Activated CD8-positive, alpha-beta memory T cell treated with anti-CD3 and anti-CD28 coated beads, Interleukin-2, amount 50 U/mL, for 4 hours (primary cell): Measurements from ENCODE around the gene SNAPC1.
"Not testable (repeated sequence)": the region's sequence is repeated elsewhere in the genome, so short reads cannot be mapped to it uniquely, and the experiment has no call there.

Experiments
- DNase-seq: peaks from one replicate; pipeline ENCODE4 v3.0.0-alpha.2; 2020

Gene SNAPC1, protein sequence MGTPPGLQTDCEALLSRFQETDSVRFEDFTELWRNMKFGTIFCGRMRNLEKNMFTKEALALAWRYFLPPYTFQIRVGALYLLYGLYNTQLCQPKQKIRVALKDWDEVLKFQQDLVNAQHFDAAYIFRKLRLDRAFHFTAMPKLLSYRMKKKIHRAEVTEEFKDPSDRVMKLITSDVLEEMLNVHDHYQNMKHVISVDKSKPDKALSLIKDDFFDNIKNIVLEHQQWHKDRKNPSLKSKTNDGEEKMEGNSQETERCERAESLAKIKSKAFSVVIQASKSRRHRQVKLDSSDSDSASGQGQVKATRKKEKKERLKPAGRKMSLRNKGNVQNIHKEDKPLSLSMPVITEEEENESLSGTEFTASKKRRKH

DNA sequence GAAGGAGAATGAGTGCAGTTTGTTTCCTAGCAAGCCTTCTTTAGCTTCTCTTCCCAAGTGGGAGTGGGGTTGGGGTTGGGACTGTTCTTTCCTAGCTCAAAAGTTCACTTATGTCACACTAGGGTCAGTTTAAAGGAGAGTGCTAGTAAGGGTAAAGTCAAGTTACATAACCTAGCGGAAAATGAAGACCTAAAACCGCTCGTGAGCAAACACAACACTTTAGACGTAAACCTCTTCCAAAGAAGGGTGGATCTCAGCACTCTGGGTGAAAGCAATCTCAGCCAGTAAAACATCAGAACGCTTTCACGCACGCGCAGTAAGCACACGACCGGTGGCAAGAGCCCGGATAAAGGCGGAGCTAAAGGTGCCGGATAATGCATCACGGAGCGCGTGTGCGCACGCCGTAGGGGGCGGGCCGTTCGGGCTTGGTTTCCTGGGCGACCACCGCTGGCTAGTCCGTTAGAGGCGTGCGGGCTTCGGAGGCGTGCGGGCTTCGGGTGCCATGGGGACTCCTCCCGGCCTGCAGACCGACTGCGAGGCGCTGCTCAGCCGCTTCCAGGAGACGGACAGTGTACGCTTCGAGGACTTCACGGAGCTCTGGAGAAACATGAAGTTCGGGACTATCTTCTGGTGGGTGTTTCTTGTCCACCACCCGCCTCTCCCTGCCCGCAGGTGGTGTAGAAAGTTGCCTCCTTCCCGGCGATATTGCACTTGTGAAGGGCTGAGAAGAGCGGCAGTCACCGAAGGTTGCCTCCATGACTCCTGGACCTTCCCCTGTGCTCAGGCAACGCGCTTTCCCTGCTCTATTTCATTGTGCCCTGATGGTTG, at the start of gene SNAPC1:
Gene SNAPC1 (plus strand): TSS at position 462 of the 828 bp plus-strand sequence. CDS start 41 bp downstream, at position 503.
- peak; percentile 98 for DNase-seq

DNA sequence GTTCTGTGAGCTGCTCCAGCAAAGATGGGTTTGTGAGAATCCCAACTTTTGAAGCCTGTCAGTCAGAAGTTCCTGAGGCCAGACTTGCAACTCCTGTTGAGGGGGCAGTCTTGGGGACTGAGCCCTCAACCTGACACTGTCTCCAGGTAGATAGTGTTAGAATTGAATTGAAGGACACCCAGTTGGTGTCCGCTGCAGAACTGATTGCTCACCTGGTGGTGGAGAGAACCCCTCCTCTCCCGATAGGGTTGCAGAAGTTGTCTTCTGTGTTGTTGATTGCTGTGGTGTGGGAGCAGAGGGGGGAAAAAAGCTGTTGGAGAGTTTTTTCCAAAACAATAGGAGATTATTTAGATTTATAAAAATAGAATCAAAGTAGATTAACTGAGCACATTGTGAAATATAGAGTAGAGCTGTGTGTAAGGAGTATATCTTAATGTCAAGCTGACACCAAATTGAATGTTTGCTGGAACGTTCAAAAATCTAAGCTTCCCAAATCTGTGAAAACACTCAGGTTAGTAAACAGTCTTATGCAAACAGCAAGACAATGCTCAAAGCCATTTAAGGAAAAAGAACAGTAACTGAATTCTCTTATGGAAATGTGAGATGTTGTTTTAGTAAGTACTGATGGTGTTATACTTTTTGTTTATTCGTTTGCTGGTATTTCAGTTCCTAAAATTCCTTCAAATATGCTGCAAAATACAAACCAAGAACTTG, 48.3 kb upstream of the SNAPC1 start:
- DNase-seq = no peak

DNA sequence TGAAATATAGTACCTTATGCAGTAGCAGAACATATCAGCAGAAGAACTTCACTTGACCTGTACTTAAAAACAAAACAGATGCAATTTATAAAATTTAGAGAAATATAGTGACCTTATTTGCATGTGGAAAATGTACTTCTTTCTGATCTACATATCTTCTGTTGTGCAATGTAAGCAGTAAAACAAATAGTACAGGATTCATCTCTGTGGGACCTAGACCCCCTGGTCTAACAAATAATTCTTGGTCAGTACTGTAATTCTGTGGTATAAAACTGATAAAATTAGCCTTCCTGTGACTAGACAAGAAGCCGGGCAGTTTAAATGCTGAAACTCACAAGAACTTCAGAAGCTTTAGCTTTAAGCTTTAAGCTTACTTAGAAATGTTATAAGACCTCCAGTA, 45.3 kb upstream of the SNAPC1 start:
- DNase-seq = no peak

DNA sequence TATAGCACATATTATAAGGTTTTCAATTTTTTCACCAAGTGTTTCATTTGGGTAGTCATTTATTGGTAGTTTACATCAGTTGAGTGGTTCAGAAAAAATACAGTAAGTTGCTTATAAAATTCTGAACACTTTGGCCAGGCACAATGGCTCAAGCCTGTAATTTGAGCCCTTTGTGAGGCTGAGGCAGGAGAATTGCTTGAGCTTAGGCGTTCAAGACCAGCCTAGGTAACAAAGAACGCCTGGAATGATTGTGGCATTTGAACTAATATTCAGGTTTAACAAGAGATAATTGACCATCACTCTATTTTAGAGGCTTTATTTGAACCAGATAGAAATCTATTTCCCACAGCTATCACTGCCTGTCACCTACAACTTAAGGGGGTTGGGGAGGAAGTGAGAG, 44.2 kb upstream of the SNAPC1 start:
- no peak for DNase-seq

DNA sequence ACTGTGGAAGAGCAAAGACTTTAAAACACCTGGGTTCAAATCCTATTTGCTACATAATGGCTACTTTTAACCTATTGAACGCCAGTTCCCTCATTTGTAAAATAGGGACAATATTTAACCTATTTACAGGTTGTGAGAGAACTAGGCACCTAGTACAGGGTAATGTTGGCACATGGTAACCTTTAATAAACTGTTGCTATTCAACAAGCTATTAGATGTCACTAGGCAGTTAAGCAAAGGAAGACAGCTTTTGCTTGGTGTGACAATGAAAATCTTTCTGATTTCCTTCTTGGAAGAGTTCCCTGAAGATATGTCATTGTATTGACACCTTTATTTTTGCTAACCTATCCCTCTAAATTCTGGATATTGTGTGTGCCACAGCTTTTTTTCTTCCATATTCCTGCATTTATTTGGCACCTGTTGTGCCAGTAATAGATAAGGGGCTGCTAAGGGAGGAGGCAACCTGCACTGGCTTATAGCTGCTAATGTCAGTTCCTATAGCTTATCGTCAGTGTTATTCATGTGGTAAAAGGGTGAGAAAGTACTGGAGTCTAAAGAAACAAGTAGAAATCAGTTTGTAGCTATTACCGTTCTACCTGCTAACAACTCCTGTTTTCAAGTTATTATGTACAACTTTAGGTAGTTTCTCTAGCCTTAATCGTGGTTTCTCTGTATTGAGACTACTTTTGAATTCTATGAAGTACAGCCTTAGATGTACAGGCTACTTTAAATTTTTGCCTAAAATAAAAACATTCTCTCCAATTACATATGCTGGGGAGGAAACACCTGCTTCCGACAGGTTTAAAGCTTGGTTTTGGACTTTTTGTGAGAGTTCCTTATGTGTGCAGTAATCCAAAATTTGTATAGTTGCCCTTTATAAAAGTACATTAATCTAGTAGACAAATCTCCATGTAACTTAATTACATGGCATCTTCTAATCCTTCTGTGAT, 42.6 kb upstream of the SNAPC1 start:
- DNase-seq = no peak

DNA sequence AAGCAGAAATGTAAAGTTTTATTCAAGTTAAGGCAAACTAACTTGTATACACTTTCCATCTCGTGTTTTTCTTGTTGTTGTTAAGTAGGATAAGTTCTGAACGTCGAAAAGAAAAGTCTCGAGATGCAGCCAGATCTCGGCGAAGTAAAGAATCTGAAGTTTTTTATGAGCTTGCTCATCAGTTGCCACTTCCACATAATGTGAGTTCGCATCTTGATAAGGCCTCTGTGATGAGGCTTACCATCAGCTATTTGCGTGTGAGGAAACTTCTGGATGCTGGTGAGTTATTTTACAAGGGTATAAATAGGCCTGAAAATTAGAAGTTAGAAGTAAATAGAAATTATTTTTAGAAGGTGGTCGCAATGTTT, 41.9 kb upstream of the SNAPC1 start:
- DNase-seq = no peak

DNA sequence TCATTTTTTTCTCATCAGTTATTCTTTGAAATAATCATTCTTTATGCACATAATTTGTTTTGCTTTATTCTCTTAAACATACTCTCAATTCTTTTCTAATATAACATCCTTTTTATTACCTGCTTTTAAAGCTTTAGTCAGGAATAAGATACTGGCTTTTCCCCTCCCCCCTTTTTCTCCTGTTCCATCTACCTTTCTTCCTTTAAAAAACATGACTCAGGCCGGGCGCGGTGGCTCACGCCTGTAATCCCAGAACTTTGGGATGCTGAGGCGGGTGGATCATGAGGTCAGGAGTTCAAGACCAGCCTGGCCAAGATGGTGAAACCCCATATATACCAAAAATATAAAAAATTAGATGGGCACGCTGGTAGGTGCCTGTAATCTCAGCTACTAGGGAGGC, 41.5 kb upstream of the SNAPC1 start:
- DNase-seq = no peak

DNA sequence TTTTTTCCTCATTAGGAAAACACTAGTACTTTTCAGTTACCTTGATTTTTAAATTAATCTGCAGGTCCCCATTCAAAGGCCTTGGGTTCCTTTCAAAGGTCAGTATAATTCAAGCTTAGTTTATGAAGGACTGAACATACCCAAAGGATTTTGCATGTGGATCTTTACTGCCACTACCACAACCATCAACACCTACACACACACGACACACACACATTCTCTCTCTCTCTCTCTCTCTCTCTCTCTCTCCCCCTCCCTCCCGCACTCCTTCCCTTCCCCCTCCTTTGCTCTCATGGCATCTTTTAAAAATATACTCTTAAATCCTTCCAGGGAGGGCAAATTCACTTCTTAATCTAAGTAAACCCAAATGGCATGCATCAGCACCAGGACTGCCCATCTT, 38.1 kb upstream of the SNAPC1 start:
- no peak for DNase-seq

DNA sequence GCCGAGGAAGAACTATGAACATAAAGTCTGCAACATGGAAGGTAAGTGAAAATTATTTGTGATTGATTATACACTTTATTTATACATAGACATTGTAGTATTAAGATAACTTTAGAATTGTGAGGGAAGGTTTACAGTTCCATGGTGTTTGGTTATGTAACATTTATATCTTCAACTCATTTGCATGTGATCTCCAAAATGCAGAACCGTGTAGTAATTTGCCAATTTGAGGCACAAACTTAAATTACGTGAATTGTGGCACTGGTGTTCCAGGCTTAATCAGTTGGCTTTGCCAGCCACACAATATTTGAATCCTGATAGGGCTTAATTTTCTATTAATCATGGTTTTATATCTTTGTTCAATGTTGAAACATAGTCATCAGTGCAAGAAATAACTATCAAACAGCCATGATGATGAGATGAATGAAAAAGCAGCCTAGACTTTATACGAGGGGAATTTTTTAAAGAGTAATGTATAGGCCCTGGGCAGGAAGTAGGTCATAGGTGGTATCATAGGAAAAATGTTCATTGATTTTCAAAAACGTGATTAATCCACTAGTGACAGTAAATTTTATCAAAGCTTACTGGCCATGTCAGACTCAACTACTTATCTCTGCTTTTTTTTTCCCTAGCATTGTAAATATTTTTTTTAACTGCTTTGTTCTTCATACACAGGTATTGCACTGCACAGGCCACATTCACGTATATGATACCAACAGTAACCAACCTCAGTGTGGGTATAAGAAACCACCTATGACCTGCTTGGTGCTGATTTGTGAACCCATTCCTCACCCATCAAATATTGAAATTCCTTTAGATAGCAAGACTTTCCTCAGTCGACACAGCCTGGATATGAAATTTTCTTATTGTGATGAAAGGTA, 35.2 kb upstream of the SNAPC1 start:
- no peak for DNase-seq

DNA sequence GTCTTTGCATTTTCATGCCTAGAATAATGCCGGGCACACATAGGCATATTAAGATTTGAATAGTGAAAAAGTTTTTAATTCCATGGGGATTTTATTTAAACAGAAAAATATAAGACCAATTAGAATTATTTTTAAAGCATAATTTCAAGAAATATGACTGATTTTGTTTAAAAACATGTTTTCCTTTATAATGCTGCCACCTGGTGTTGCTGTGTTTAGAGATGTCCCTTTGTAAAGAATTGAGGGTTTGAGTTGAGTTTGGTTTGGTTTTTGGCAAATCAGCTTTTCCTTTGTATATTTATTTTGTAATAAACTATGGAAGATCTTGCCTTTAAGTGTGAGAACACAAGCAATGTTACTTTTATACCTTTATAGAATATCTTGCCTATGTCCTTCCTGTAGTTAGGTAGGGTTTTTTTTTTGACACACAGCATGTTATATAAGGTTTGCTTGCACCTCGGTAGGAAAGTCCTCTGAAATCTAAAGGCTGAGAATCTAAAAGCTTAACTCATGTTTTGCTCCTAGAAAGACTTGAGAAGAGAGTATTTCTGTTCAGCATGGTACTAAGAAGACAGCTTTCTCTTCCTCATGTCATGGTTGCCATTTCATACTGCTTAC, 31.4 kb upstream of the SNAPC1 start:
- DNase-seq = no peak

DNA sequence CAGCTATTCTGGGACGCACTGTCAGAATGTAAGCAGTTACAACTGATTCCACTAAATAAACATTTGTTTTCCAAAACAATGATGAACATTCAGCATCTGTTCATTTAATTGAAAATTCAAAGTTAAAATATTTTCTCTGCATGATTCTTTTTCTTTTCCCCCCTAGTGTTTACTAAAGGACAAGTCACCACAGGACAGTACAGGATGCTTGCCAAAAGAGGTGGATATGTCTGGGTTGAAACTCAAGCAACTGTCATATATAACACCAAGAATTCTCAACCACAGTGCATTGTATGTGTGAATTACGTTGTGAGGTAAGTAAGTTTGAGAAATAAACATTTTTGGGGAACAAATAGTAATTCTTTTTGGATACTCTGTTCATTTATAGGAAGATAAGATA, 28.2 kb upstream of the SNAPC1 start:
- no peak for DNase-seq

DNA sequence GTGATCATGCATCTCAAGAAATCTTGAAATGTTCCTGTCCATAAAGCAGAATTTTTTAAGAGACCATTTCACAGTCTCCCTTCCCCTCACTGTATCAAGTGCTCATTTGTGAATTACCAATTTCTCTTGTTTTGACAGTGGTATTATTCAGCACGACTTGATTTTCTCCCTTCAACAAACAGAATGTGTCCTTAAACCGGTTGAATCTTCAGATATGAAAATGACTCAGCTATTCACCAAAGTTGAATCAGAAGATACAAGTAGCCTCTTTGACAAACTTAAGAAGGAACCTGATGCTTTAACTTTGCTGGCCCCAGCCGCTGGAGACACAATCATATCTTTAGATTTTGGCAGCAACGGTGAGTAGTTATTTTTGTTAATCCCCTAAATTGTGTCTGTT, 25.5 kb upstream of the SNAPC1 start:
- DNase-seq = no peak

DNA sequence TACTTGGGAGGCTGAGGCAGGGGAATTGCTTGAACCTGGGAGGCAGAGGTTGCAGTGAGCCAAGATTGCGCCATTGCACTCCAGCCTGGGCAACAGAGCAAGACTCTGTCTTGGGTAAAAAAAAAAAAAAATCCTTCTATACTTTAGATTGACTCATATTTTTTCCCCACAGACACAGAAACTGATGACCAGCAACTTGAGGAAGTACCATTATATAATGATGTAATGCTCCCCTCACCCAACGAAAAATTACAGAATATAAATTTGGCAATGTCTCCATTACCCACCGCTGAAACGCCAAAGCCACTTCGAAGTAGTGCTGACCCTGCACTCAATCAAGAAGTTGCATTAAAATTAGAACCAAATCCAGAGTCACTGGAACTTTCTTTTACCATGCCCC, 24.3 kb upstream of the SNAPC1 start:
- DNase-seq = no peak

DNA sequence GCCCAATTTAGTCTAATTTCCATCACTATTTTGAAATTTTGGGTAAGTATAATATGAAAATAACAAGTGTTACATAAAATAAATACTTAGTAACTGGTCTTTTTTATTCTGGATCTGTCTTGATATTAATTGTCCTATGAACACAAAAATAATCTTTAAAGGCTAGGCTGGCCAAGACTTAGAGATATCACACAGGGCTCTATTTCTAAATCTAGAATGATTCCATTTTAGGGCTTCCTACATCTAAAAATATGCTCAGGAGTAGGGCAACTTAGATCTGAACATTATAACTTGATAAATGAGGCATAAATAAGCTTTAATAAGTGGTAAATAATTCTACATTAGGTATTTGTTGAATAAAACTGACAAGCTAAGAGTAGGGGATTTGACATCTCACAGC, 23.1 kb upstream of the SNAPC1 start:
- no peak for DNase-seq

DNA sequence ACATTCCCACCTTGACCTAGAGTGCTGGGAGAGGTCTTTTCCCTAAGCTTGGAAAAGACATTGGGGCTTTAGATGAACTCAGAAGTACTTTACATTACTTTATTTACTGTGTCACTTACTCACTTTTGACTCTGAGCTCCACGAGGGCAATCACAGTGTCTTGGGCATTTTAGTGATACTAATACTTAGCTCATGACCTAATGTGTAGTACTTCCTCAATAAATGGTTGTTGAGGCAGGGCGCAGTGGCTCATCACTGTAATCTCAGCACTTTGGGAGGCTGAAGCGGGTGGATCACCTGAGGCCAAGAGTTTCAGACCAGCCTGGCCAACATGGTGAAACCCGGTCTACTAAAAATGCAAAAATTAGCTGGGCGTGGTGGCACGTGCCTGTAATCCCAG, 19.8 kb upstream of the SNAPC1 start:
- DNase-seq = no peak

DNA sequence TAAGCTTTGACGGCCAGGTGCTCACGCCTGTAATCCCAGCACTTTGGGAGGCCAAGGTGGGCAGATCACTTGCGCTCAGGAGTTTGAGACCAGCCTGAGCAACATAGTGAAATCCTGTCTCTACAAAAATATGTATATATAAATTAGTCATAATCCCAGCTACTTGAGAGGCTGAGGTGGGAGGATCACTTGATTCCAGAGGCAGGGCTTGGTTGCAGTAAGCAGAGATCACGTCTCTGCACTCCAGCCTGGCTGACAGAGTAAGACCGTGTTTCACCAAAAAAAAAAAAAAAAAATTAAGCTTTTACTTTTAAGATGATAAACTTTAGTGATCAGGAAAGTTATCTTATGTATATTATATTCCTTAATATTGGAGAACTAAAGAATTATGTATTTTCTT, 18.0 kb upstream of the SNAPC1 start:
- DNase-seq = no peak

DNA sequence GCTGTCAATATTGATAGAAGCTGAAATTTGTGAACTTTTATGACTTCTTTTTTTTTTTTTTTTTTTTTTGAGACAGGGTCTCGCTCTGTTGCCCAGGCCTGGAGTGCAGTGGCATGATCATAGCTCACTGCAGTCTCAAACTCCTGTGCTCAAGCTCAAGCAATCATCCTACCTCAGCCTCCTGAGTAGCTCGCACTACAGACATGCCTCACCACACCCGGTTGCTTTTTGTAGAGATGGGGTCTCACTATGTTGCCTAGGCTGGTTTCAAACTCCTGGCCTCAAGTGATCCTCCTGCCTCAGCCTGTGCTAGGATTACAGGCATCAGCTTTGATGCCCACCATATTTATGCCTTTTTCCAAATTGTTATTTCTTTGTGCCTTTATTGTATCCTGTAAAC, 15.9 kb upstream of the SNAPC1 start:
- DNase-seq = not testable (repeated sequence)

DNA sequence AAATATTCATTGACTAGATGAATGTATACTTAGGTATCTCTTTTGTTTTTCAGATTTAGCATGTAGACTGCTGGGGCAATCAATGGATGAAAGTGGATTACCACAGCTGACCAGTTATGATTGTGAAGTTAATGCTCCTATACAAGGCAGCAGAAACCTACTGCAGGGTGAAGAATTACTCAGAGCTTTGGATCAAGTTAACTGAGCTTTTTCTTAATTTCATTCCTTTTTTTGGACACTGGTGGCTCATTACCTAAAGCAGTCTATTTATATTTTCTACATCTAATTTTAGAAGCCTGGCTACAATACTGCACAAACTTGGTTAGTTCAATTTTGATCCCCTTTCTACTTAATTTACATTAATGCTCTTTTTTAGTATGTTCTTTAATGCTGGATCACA, 15.3 kb upstream of the SNAPC1 start:
- DNase-seq = no peak

DNA sequence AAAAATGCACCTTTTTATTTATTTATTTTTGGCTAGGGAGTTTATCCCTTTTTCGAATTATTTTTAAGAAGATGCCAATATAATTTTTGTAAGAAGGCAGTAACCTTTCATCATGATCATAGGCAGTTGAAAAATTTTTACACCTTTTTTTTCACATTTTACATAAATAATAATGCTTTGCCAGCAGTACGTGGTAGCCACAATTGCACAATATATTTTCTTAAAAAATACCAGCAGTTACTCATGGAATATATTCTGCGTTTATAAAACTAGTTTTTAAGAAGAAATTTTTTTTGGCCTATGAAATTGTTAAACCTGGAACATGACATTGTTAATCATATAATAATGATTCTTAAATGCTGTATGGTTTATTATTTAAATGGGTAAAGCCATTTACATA, 14.9 kb upstream of the SNAPC1 start:
- no peak for DNase-seq

DNA sequence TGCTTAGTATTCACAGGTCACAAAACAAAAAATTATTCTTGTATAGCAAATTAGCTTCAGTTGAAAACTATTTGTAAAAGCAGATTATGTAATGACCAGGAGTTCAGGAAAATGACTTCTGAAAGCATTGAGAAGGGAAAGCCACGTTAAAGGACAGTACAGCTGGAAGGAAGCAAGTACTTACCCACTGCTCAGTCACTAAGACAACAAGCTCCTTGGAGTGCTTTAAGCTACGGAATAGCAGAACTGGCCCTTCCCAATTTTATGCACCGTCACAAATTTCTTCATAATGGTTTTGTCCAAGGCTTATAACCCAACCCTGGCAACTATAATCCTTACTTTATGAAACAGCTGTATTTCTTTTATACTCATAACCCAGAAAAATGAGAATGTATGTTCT, 13.0 kb upstream of the SNAPC1 start:
- DNase-seq = no peak

DNA sequence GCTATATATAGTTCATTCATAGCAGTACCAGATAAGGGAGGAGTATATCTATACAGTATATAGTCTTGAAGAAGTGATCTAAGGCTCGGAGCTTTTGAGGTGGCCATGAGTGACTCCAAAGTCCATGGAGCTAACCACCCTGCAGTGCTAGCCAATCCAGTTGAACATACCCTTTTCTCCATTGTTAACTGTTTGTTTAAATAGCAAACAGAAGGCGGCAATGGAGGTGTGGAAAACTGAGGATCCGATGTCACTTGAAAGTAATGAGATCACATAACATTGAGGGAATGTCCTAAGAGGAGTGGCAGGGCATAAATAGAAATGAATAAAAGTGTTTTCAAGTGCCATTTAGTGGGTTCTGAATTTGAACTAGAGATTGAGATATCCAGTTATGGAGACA, 12.4 kb upstream of the SNAPC1 start:
- no peak for DNase-seq
